Measurements from ENCODE around the gene GABRA5. TPM values are rescaled to one million over a fixed set of nuclear protein-coding genes. Genes with fewer than 3 reads are reported as not detected.

The GABRA5 gene
- total and polyA plus RNA-seq, 2 of the 13 experiments (the other 11 are each of a cell fraction or from before 2014, with no cell fraction given), result not detected

DNA sequence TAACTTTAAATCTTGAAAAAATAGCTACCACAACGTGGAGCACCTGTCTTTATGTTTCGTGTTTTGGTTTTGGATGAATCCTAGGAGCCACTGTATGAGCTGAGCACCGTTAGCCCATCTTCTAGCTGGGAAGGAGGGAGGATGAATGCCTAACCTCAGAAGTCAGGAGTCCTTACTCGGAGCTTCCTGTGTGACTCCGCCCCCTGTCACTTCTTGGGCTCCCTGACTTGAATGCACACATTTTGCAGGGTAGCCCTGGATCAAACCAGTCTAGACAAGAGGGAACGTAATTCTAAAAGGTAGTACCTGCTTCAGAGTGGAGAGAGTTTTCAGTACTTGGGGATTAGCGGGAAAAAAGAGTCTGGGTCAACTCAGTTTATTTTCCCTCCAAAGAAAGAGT, 5.3 kb downstream of the GABRA5 start:
- intact Hi-C loops (cut with micrococcal nuclease; ENCODE audit: unreplicated experiment), result no loop called here
- no peak for TF ChIP-seq SP4 (CRISPR knock-in tag; IDR thresholded peaks at IDR 0.05)
- TF ChIP-seq TSC22D2 (CRISPR knock-in tag; IDR thresholded peaks at IDR 0.05; ENCODE audit: borderline replicate concordance), result no peak
- TF ChIP-seq KLF6 (CRISPR knock-in tag; IDR thresholded peaks at IDR 0.05), result no peak
- no peak for TF ChIP-seq TAF1 (CRISPR knock-in tag; IDR thresholded peaks at IDR 0.05)
- no peak for TF ChIP-seq NFE2L2 (IDR thresholded peaks at IDR 0.05; ENCODE audit: low read length)
- TF ChIP-seq PHB2 (IDR thresholded peaks at IDR 0.05; ENCODE audit: partially characterized antibody), result no peak
- TF ChIP-seq SIX1 (CRISPR knock-in tag; IDR thresholded peaks at IDR 0.05; ENCODE audit: borderline replicate concordance), result no peak
- no peak for TF ChIP-seq ZNF10 (CRISPR knock-in tag; IDR thresholded peaks at IDR 0.05; ENCODE audit: borderline replicate concordance, low read depth)
- no peak for TF ChIP-seq ZSCAN12 (CRISPR knock-in tag; IDR thresholded peaks at IDR 0.05)
- TF ChIP-seq, protein P1, sequence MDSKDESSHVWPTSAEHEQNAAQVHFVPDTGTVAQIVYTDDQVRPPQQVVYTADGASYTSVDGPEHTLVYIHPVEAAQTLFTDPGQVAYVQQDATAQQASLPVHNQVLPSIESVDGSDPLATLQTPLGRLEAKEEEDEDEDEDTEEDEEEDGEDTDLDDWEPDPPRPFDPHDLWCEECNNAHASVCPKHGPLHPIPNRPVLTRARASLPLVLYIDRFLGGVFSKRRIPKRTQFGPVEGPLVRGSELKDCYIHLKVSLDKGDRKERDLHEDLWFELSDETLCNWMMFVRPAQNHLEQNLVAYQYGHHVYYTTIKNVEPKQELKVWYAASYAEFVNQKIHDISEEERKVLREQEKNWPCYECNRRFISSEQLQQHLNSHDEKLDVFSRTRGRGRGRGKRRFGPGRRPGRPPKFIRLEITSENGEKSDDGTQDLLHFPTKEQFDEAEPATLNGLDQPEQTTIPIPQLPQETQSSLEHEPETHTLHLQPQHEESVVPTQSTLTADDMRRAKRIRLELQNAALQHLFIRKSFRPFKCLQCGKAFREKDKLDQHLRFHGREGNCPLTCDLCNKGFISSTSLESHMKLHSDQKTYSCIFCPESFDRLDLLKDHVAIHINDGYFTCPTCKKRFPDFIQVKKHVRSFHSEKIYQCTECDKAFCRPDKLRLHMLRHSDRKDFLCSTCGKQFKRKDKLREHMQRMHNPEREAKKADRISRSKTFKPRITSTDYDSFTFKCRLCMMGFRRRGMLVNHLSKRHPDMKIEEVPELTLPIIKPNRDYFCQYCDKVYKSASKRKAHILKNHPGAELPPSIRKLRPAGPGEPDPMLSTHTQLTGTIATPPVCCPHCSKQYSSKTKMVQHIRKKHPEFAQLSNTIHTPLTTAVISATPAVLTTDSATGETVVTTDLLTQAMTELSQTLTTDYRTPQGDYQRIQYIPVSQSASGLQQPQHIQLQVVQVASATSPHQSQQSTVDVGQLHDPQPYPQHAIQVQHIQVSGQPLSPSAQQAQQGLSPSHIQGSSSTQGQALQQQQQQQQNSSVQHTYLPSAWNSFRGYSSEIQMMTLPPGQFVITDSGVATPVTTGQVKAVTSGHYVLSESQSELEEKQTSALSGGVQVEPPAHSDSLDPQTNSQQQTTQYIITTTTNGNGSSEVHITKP (CRISPR knock-in tag; IDR thresholded peaks at IDR 0.05; ENCODE audit: low read depth), result no peak
- FAIRE-seq, result no peak

More for the DNA sequence above, 5.3 kb downstream of the GABRA5 start:
- in situ Hi-C loops (cut with HindIII; ENCODE audit: extremely low pct_ligation_motif_present, low pct_unique_long_range_greater_than_20kb), result loop anchor here (10.0 to 25.0 kb wide), 2 partner anchors 935 to 1367 kb away; no protein-coding TSS in a partner anchor
- no TSS peak for BruUV-seq (replicated peaks)
- ChIA-PET POLR2A (no interaction called here), CTCF (ENCODE audit: low intra/inter-chr PET ratio, low total read pairs) (no interaction called here)
- 19% methylated on average over 7 of the region's 7 CpGs for WGBS (ENCODE audit: low lambda C conversion rate)
- Histone ChIP-seq H3K4me2 (ENCODE audit: low read depth, low read length) (no peak overlapping the region), H3K79me2 (ENCODE audit: insufficient read depth, low read length) (no peaks in the 10 kb centered on the region), H3K9ac (ENCODE audit: insufficient read depth, low read depth, low read length) (no peak overlapping the region), H4K20me1 (ENCODE audit: insufficient read depth, low read length) (no peaks in the 10 kb centered on the region), H2AFZ (ENCODE audit: low read length) (no peak overlapping the region), H3K9me3 (ENCODE audit: low read length) (no peaks in the 10 kb centered on the region), H3K27me3 (ENCODE audit: control insufficient read depth in 1 of 2, insufficient read depth in 2 of 2, low read length in 2 of 2) (no peaks in the 10 kb centered on the region; a peak in 2 of 5 replicates), H3K27ac (ENCODE audit: extremely low read length, insufficient read depth, low read length) (no peak overlapping the region), H3K4me3 (replicated peaks in 1 of 3; ENCODE audit: insufficient read depth in 1 of 3, low read depth in 2 of 3, low read length in 3 of 3) (no peak overlapping the region), H3K36me3 (replicated peaks in 1 of 2; ENCODE audit: control insufficient read depth in 1 of 2, insufficient read depth in 2 of 2, low read length in 2 of 2) (no peaks in the 10 kb centered on the region), H3K4me1 (ENCODE audit: insufficient read depth, low read length) (no peaks in the 10 kb centered on the region)
- no peak for DNase-seq (ENCODE audit: low spot score)
- no peak for ATAC-seq

Data from HepG2 (cell line).